HG03558 (cell line): ENCODE results near the gene INTS4.
"Not testable (repeated sequence)": the region's sequence is repeated elsewhere in the genome, so short reads cannot be mapped to it uniquely, and the experiment has no call there.

Source experiments
- ATAC-seq: cut with Tn5 transposase; IDR thresholded peaks from one replicate; pipeline ENCODE4 v1.9.1; 2021; ENCODE audit warnings: moderate number of reproducible peaks; ENCODE audit not compliant: unreplicated experiment; ENCODE audit errors: extremely low read depth

Gene INTS4

GRCh38 chr11:78027759-78028158, 33.3 kb upstream of the INTS4 start:
- no peak for ATAC-seq

- ATAC-seq = no peak
Measured at GRCh38 chr11:78025378-78025777, 30.9 kb upstream of the INTS4 start.

- no peak for ATAC-seq
Measured at GRCh38 chr11:78023426-78023825, 29.0 kb upstream of the INTS4 start.

GRCh38 chr11:78022397-78023396, 28.2 kb upstream of the INTS4 start, which contains the start of gene KCTD14:
KCTD14 (minus strand) TSS chr11:78023276; CDS start chr11:78023249, 27 bp downstream.
- ATAC-seq = no peak

- ATAC-seq = no peak
Measured at GRCh38 chr11:78021611-78022010, 27.1 kb upstream of the INTS4 start.

- no peak for ATAC-seq
Measured at GRCh38 chr11:78020246-78020645, 25.8 kb upstream of the INTS4 start.

GRCh38 chr11:78019808-78020207, 25.3 kb upstream of the INTS4 start:
- ATAC-seq = no peak

GRCh38 chr11:78015878-78016277, 21.4 kb upstream of the INTS4 start:
- ATAC-seq = no peak

GRCh38 chr11:78014937-78015520, 20.6 kb upstream of the INTS4 start:
- ATAC-seq = not testable (repeated sequence)

- no peak for ATAC-seq
Measured at GRCh38 chr11:78011301-78011700, 16.8 kb upstream of the INTS4 start.

GRCh38 chr11:78010755-78011154, 16.3 kb upstream of the INTS4 start:
- ATAC-seq = no peak

- no peak for ATAC-seq
Measured at GRCh38 chr11:78010304-78010703, 15.8 kb upstream of the INTS4 start.

GRCh38 chr11:78009062-78009461, 14.6 kb upstream of the INTS4 start:
- no peak for ATAC-seq

GRCh38 chr11:78000193-78000592, 5.7 kb upstream of the INTS4 start:
- no peak for ATAC-seq

GRCh38 chr11:77999446-78000030, 5.1 kb upstream of the INTS4 start:
- ATAC-seq = no peak

- no peak for ATAC-seq
Measured at GRCh38 chr11:77993902-77994301, 566 bp downstream of the INTS4 start.

- ATAC-seq = no peak
Measured at GRCh38 chr11:77990981-77991380, 3.5 kb downstream of the INTS4 start.

- ATAC-seq = not testable (repeated sequence)
Measured at GRCh38 chr11:77986456-77986855, 8.0 kb downstream of the INTS4 start.

- ATAC-seq = no peak
Measured at GRCh38 chr11:77981346-77981947, 13.0 kb downstream of the INTS4 start.

GRCh38 chr11:77968337-77968736, 26.1 kb downstream of the INTS4 start:
- ATAC-seq = no peak

- no peak for ATAC-seq
Measured at GRCh38 chr11:77967753-77968152, 26.7 kb downstream of the INTS4 start.
